GM12878 (cell line): Measurements from ENCODE around the gene FRZB. TPM values are rescaled to one million over a fixed set of nuclear protein-coding genes. Genes with fewer than 3 reads are reported as not detected.

ENCODE experiments used
- ATAC-seq: fragments of 200-7000 bp; cut with Tn5 transposase; 3 replicates; pipeline ENCODE4 v1.9.1; 2020; ENCODE audit warnings: mild to moderate bottlenecking, moderate library complexity
- BruUV-seq: library from RNA; stranded (reverse); fragments of 400-500 nt; replicated peaks from 2 replicates; lab custom pipeline; 2021; lab: Mats Ljungman, UMichigan
- CTCF ChIA-PET: fragments of 300-600 bp; sonication (Branson Sonifier 250); formaldehyde crosslinking; extraction: SDS; loops from one replicate; lab custom pipeline; 2021; ENCODE audit warnings: inconsistent platforms; lab: Yijun Ruan, JAX
- POLR2A ChIA-PET: fragments of 350-600 bp; formaldehyde crosslinking; extraction: SDS; loops from one replicate; lab custom pipeline; 2021; ENCODE audit warnings: inconsistent platforms; lab: Charles Lee
- RAD21 ChIA-PET: fragments of 300-600 bp; sonication (Branson Sonifier 250); formaldehyde crosslinking; loops from one replicate; lab custom pipeline; 2023; ENCODE audit warnings: antibody characterized with exemption; ENCODE audit not compliant: unreplicated experiment; lab: Charles Lee
- SMC1A ChIA-PET: fragments of 300-600 bp; sonication (Branson Sonifier 250); formaldehyde crosslinking; loops from one replicate; lab custom pipeline; 2023; ENCODE audit not compliant: unreplicated experiment, uncharacterized antibody; lab: Charles Lee
- DNase-seq: peaks from one replicate; pipeline ENCODE4 v3.0.0-alpha.2; 2011; ENCODE audit warnings: low read depth, low spot score
- FAIRE-seq: peaks from 3 replicates; lab custom pipeline; 2011; peaks lifted over from hg19 to GRCh38; lab: Jason Lieb, UNC
- H2AFZ ChIP-seq: 2 replicates; pipeline ENCODE4 v1.6.0; 2011; ENCODE audit warnings: low read depth, low read length, control low read depth; ENCODE audit not compliant: control insufficient read depth
- H3K27ac ChIP-seq: 2 replicates; pipeline ENCODE4 v1.5.1; 2011; ENCODE audit warnings: control low read depth; ENCODE audit not compliant: control insufficient read depth, insufficient read depth
- H3K27me3 ChIP-seq, 2 experiments: replicated peaks in 1 of 2; 2 replicates each; pipeline versions ENCODE4 v1.6.0 to v1.6.1; 2011; ENCODE audit warnings: low read length in 1 of 2; ENCODE audit not compliant: control insufficient read depth in 2 of 2, insufficient read depth in 2 of 2
- H3K36me3 ChIP-seq, 2 experiments: 2 replicates each; pipeline ENCODE4 v1.5.1; 2011; ENCODE audit warnings: low read length in 1 of 2; ENCODE audit not compliant: control insufficient read depth in 2 of 2, insufficient read depth in 2 of 2
- H3K4me1 ChIP-seq: 2 replicates; pipeline ENCODE4 v1.6.1; 2011; ENCODE audit warnings: mild to moderate bottlenecking, low read length, moderate library complexity, mixed read lengths; ENCODE audit not compliant: control insufficient read depth, insufficient read depth
- H3K4me2 ChIP-seq: 2 replicates; pipeline ENCODE4 v1.6.0; 2011; ENCODE audit warnings: control low read depth; ENCODE audit not compliant: control insufficient read depth, insufficient read depth
- H3K4me3 ChIP-seq: fragments of 200-600 bp; sonication (generic); 2 replicates; pipeline ENCODE4 v1.5.1; 2016
- H3K79me2 ChIP-seq: 2 replicates; pipeline ENCODE4 v1.6.0; 2011; ENCODE audit warnings: low read length; ENCODE audit not compliant: control insufficient read depth, insufficient read depth
- H3K9ac ChIP-seq: 2 replicates; pipeline ENCODE4 v1.8.0; 2011; ENCODE audit warnings: low read length, control low read depth, mixed read lengths; ENCODE audit not compliant: control insufficient read depth, insufficient read depth
- H3K9me3 ChIP-seq: replicated peaks from 3 replicates; pipeline ENCODE4 v1.5.1; 2011; ENCODE audit warnings: mild to moderate bottlenecking, low read length; ENCODE audit not compliant: control insufficient read depth, insufficient read depth
- H4K20me1 ChIP-seq: 2 replicates; pipeline ENCODE4 v1.6.0; 2011; ENCODE audit not compliant: control insufficient read depth, insufficient read depth
- ASH2L ChIP-seq: fragments of 300-600, 200-600 bp; sonication (generic); IDR thresholded peaks from 2 replicates; pipeline ENCODE4 v1.6.1; 2017; ENCODE audit warnings: low read depth, mild to moderate bottlenecking, borderline replicate concordance
- ATF2 ChIP-seq: IDR thresholded peaks from 2 replicates; pipeline ENCODE4 v1.6.1; 2012; ENCODE audit warnings: low read length, inconsistent platforms
- CBX5 ChIP-seq: sonication (generic); IDR thresholded peaks from 2 replicates; pipeline ENCODE4 v1.6.1; 2016; ENCODE audit warnings: low read depth, moderate library complexity, mild to moderate bottlenecking, inconsistent platforms
- CEBPB ChIP-seq, 2 experiments: fragments of 150-350 bp in 1 of 2; IDR thresholded peaks; 2 replicates each; pipeline ENCODE4 v1.6.1; 2012 to 2014; ENCODE audit warnings: low read depth in 2 of 2, low read length in 2 of 2, borderline replicate concordance in 1 of 2, inconsistent platforms in 1 of 2
- E2F4 ChIP-seq: IDR thresholded peaks from 2 replicates; pipeline ENCODE4 v1.6.1; 2012; ENCODE audit warnings: low read depth, low read length, improper control_type of control experiment
- GABPA ChIP-seq: IDR thresholded peaks from 2 replicates; pipeline ENCODE4 v1.6.1; 2014; ENCODE audit warnings: antibody characterized with exemption, low read depth, mild to moderate bottlenecking, inconsistent platforms
- GATAD2B ChIP-seq: fragments of 450-650 bp; conservative IDR thresholded peaks from 2 replicates; pipeline ENCODE4 v1.6.1; 2017; ENCODE audit warnings: low read depth, mild to moderate bottlenecking, moderate library complexity
- IRF3 ChIP-seq: fragments of 450-650 bp; IDR thresholded peaks from 2 replicates; pipeline ENCODE4 v1.6.1; 2014; ENCODE audit warnings: mild to moderate bottlenecking
- PAX5 ChIP-seq: IDR thresholded peaks from 2 replicates; pipeline ENCODE4 v1.6.1; 2011; ENCODE audit warnings: low read depth, low read length, borderline replicate concordance
- SKIL ChIP-seq: fragments of 450-650 bp; IDR thresholded peaks from 2 replicates; pipeline ENCODE4 v1.6.1; 2017; ENCODE audit warnings: mild to moderate bottlenecking, low read depth, inconsistent platforms; ENCODE audit not compliant: poor library complexity, severe bottlenecking
- ZNF217 ChIP-seq: fragments of 450-650 bp; IDR thresholded peaks from 2 replicates; pipeline ENCODE4 v1.6.1; 2017; ENCODE audit warnings: antibody characterized with exemption, mild to moderate bottlenecking
- WGBS: methylation state at CpG from one replicate; pipeline ENCODE4 v1.1.6; 2016; ENCODE audit warnings: low lambda C conversion rate; ENCODE audit not compliant: insufficient replicate concordance, insufficient coverage; ENCODE audit errors: missing lambda C conversion rate; 5-methylcytosine and 5-hydroxymethylcytosine counted together
- in situ Hi-C: fragments of 300-500 bp; cut with MboI; formaldehyde crosslinking; loops from 9 replicates; pipeline ENCODE4 v1.14.3; 2018; ENCODE audit warnings: mixed read lengths
- intact Hi-C: fragments of 100-400 bp; cut with micrococcal nuclease; formaldehyde crosslinking; loops from one replicate; pipeline ENCODE4 v1.14.2; 2022; ENCODE audit not compliant: unreplicated experiment
- polyA plus RNA-seq, 11 experiments: library from polyadenylated mRNA; depleted of rRNA in 4 of 11; unstranded in 6 of 11; stranded (reverse) in 5 of 11; fragments of >200 nt; fragmentation: Nextera tagmentation in 4 of 11; fragmentation: Illumina TruSeq in 1 of 11; extraction: Ambion mirVana in 4 of 11; extraction: Trizol in 1 of 11; gene quantifications; 1 replicate in 1 of 11; 2 replicates in 10 of 11; pipeline versions ENCODE4 v1.2.1 to v1.2.3, GENCODE V29; 2011 to 2016; ENCODE audit warnings: inconsistent platforms in 2 of 11, missing spikeins in 2 of 11, low read depth in 1 of 11
- total RNA-seq, 4 experiments: library from RNA; depleted of rRNA in 3 of 4; stranded (reverse); fragments of >200 nt in 3 of 4; fragmentation: Illumina TruSeq in 1 of 4; extraction: Trizol in 1 of 4; gene quantifications; 2 replicates each; pipeline versions ENCODE4 v1.2.1 to v1.2.3, GENCODE V29; 2013 to 2021

FRZB gene
- total and polyA plus RNA-seq, 10 of the 15 experiments (the other 5 are each of a cell fraction or from before 2014, with no cell fraction given), result 0.03 TPM; not detected in 9

GRCh38 chr2:182826496-182826895, 39.9 kb downstream of the FRZB start:
- ChIA-PET POLR2A (no interaction called here), CTCF (interaction anchor here (0.5 kb wide), 1 partner anchor 387 kb away, joined by 3 read pairs; no protein-coding TSS in a partner anchor), SMC1A (interaction anchor here (1.2 to 1.3 kb wide), 2 partner anchors 9 to 19 kb away, joined by 3 to 4 read pairs; no protein-coding TSS in a partner anchor), RAD21 (no interaction called here)
- no peaks in the 10 kb centered on the region for H3K4me1 ChIP-seq
- no peak overlapping the region for H3K9ac ChIP-seq
- H3K4me3 ChIP-seq, result no peak overlapping the region
- H2AFZ ChIP-seq, result no peak overlapping the region
- H3K9me3 ChIP-seq, result no peaks in the 10 kb centered on the region
- 67% methylated on average over 3 of the region's 3 CpGs for WGBS
- 0 out of 4 replicates have a peak, but pooled peaks cover 0 to 2% of the 10 kb centered on the region in 2 experiments for H3K27me3 ChIP-seq
- no peak overlapping the region for H3K4me2 ChIP-seq
- ATAC-seq (no peak), DNase-seq (no peak), FAIRE-seq (no peak)
- H3K79me2 ChIP-seq, result no peaks in the 10 kb centered on the region
- H3K27ac ChIP-seq, result no peak overlapping the region
- in situ Hi-C loops (no loop called here), intact Hi-C loops (no loop called here)
- no TSS peak for BruUV-seq
- no peaks in the 10 kb centered on the region for H4K20me1 ChIP-seq
- no peaks in the 10 kb centered on the region for H3K36me3 ChIP-seq
- TF ChIP-seq PAX5, result no peak
- TF ChIP-seq GABPA, result no peak

- ATAC-seq (no peak), DNase-seq (no peak), FAIRE-seq (no peak)
- no peaks in the 10 kb centered on the region for H4K20me1 ChIP-seq
- H2AFZ ChIP-seq, result no peak overlapping the region
- H3K27me3 ChIP-seq, result 0 out of 4 replicates have a peak, but pooled peaks cover 0 to 2% of the 10 kb centered on the region in 2 experiments
- no peak overlapping the region for H3K4me2 ChIP-seq
- intact Hi-C loops (no loop called here), in situ Hi-C loops (no loop called here)
- ChIA-PET CTCF (no interaction called here), SMC1A (interaction anchor here (1.3 kb wide), 1 partner anchor 9 kb away, joined by 4 read pairs; no protein-coding TSS in a partner anchor), RAD21 (no interaction called here), POLR2A (no interaction called here)
- H3K36me3 ChIP-seq, result no peaks in the 10 kb centered on the region
- no peak overlapping the region for H3K27ac ChIP-seq
- BruUV-seq, result no TSS peak
- no peaks in the 10 kb centered on the region for H3K79me2 ChIP-seq
- H3K4me1 ChIP-seq, result no peaks in the 10 kb centered on the region
- no peak overlapping the region for H3K4me3 ChIP-seq
- H3K9ac ChIP-seq, result no peak overlapping the region
- H3K9me3 ChIP-seq, result no peaks in the 10 kb centered on the region
- 0% methylated on average over 1 of the region's 1 CpG for WGBS
- TF ChIP-seq ASH2L (no peak), SKIL (no peak), ZNF217 (no peak), GATAD2B (no peak), CBX5 (no peak), IRF3 (no peak), E2F4 (no peak), ATF2 (no peak), CEBPB (IDR thresholded peaks at IDR 0.05; ENCODE audit: borderline replicate concordance in 1 of 2, low read depth in 2 of 2, low read length in 2 of 2) (no peak)
Observed at GRCh38 chr2:182826064-182826463, 40.4 kb downstream of the FRZB start.
